ACC112 (cell line): ENCODE data around the gene SHB.
"Not testable (repeated sequence)": the region's sequence is repeated elsewhere in the genome, so short reads cannot be mapped to it uniquely, and the experiment has no call there.

Experiments
- H2AFZ ChIP-seq: fragments of 200-600 bp; sonication (generic); one replicate; pipeline ENCODE4 v1.6.0; 2017; ENCODE audit warnings: antibody characterized with exemption, low read length; ENCODE audit not compliant: unreplicated experiment
- H3K27ac ChIP-seq: fragments of 200-600 bp; sonication (generic); 2 replicates; pipeline ENCODE4 v1.5.1; 2014; ENCODE audit warnings: low read depth, mild to moderate bottlenecking, antibody characterized with exemption, low read length, moderate library complexity
- H3K27me3 ChIP-seq: fragments of 200-600 bp; sonication (generic); 2 replicates; pipeline ENCODE4 v1.6.1; 2014; ENCODE audit warnings: mild to moderate bottlenecking, antibody characterized with exemption, low read length, moderate library complexity, mixed read lengths; ENCODE audit not compliant: insufficient read depth
- H3K36me3 ChIP-seq: fragments of 200-600 bp; sonication (generic); 2 replicates; pipeline ENCODE4 v1.6.1; 2016; ENCODE audit warnings: mild to moderate bottlenecking, antibody characterized with exemption, low read length, moderate library complexity, mixed read lengths; ENCODE audit not compliant: insufficient read depth
- H3K4me1 ChIP-seq: fragments of 200-600 bp; sonication (generic); one replicate; pipeline ENCODE4 v1.6.1; 2016; ENCODE audit warnings: low read length, mixed read lengths; ENCODE audit not compliant: insufficient read depth, unreplicated experiment, control insufficient read depth
- H3K4me3 ChIP-seq: fragments of 200-600 bp; sonication (generic); 2 replicates; pipeline ENCODE4 v1.5.1; 2014; ENCODE audit warnings: mild to moderate bottlenecking, low read depth, low read length
- H3K79me2 ChIP-seq: fragments of 200-600 bp; sonication (generic); one replicate; pipeline ENCODE4 v1.6.0; 2016; ENCODE audit warnings: low read length; ENCODE audit not compliant: control insufficient read depth, unreplicated experiment, insufficient read depth

Gene SHB

DNA sequence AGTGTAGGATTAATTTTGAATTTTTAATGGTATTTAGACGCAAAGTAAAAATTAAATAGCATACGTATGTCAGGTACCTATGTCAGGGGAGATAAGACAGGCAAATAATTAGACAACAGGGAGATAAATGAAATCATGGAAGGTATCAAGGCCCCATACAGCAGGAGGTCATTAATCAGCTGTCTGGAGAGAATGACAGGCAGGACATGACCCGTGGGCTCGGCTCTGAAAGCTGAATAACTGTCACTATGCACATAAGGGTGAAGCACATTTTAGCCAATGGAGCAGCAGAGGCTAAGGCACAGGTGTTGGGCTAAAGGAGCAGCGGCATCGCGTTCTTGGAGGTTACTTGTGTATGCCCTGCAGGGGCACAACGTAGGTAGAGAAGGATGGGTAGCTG lies 177.0 kb downstream of the SHB start:
- no peak overlapping the region for H3K4me3 ChIP-seq
- H3K27me3 ChIP-seq = no peaks in the 10 kb centered on the region
- peaks cover 23% of the 10 kb centered on the region for H3K36me3 ChIP-seq
- no peak overlapping the region for H3K27ac ChIP-seq
- H2AFZ ChIP-seq = no peak overlapping the region
- peaks cover 12% of the 10 kb centered on the region for H3K79me2 ChIP-seq
- no peaks in the 10 kb centered on the region for H3K4me1 ChIP-seq

GRCh38 chr9:37891042-37891441 lies 178.0 kb downstream of the SHB start:
- not testable (repeated sequence) for H3K27ac ChIP-seq, H2AFZ ChIP-seq, H3K4me1 ChIP-seq, H3K27me3 ChIP-seq, H3K79me2 ChIP-seq, H3K4me3 ChIP-seq
- H3K36me3 ChIP-seq = peaks cover 16% of the 10 kb centered on the region

GRCh38 chr9:37889536-37889935 lies 179.5 kb downstream of the SHB start:
- no peak overlapping the region for H2AFZ ChIP-seq
- no peaks in the 10 kb centered on the region for H3K27me3 ChIP-seq
- peaks cover 7% of the 10 kb centered on the region for H3K79me2 ChIP-seq
- H3K36me3 ChIP-seq = peaks cover 8% of the 10 kb centered on the region
- H3K4me1 ChIP-seq = no peaks in the 10 kb centered on the region
- H3K4me3 ChIP-seq = no peak overlapping the region
- no peak overlapping the region for H3K27ac ChIP-seq

DNA sequence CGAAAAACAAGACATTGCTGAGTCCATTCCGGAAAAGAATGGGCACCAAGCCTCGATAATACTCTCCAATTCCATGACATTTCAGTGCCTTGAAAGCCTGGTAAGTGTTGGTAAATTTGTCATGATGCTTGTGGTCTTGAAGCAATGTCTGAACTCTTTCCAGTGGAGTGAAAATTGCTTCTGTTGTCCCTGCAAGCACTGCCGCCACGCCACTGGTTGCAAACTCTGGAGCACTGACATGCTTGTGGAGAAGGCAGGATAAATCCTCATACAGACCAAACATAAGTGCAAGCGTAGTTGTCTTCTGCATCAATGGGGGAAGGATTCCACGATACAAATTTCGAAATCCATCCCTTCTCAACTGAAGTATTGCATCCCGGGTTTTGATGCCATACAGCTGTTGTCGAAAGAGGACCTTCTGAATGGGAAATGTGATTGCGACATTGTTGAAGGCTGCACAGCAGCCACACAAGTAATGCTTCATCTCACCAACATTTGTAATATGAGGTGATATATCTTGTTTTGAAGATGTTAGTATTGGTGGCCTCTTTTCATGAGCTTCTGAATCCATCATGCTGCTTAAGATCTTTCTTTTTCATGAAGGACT lies 180.9 kb downstream of the SHB start:
- H2AFZ ChIP-seq, H3K27me3 ChIP-seq, H3K4me1 ChIP-seq, H3K79me2 ChIP-seq, H3K36me3 ChIP-seq, H3K4me3 ChIP-seq, H3K27ac ChIP-seq: not testable (repeated sequence)

- no peaks in the 10 kb centered on the region for H3K27me3 ChIP-seq
These were observed 188.0 kb downstream of the SHB start for GRCh38 chr9:37880916-37881479.

DNA sequence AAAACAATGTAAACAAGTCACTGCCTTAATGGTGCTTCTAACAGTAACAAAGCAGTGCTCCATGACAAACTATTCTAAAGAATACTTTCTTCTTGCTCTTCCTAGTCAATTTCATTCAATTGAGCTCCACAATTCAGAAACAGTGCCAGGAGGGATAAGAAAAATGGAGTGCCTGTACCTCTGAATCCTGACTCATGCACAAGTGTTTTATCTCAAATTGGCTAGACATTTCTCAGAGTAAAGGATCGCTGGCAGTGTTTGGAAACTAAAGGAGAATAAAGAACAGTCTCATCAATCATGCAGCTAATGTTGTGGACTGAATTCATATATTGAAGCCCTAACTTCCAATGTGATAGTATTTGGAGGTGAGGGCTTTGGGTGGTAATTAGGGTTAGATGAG lies 192.7 kb downstream of the SHB start:
- peaks cover 11% of the 10 kb centered on the region; the same call in 1 of the 2 replicates for H3K36me3 ChIP-seq
- no peak overlapping the region for H3K27ac ChIP-seq
- H3K4me3 ChIP-seq = no peak overlapping the region
- H3K79me2 ChIP-seq = no peaks in the 10 kb centered on the region
- no peaks in the 10 kb centered on the region for H3K4me1 ChIP-seq
- H2AFZ ChIP-seq = no peak overlapping the region
- H3K27me3 ChIP-seq = no peaks in the 10 kb centered on the region

More at GRCh38 chr9:37880916-37881479, 188.0 kb downstream of the SHB start:
- H3K4me1 ChIP-seq = no peaks in the 10 kb centered on the region
- H3K79me2 ChIP-seq = peaks cover 2% of the 10 kb centered on the region
- no peak overlapping the region for H3K4me3 ChIP-seq
- H3K27ac ChIP-seq = no peak overlapping the region
- H3K36me3 ChIP-seq = peaks cover 11% of the 10 kb centered on the region; the same call in 1 of the 2 replicates
- no peak overlapping the region for H2AFZ ChIP-seq

GRCh38 chr9:37873955-37874354 lies 195.1 kb downstream of the SHB start:
- H2AFZ ChIP-seq = no peak overlapping the region
- no peaks in the 10 kb centered on the region for H3K79me2 ChIP-seq
- H3K4me1 ChIP-seq = no peaks in the 10 kb centered on the region
- H3K27me3 ChIP-seq = no peaks in the 10 kb centered on the region
- H3K27ac ChIP-seq = no peak overlapping the region
- H3K36me3 ChIP-seq = peaks cover 8% of the 10 kb centered on the region; the same call in 1 of the 2 replicates
- no peak overlapping the region for H3K4me3 ChIP-seq

DNA sequence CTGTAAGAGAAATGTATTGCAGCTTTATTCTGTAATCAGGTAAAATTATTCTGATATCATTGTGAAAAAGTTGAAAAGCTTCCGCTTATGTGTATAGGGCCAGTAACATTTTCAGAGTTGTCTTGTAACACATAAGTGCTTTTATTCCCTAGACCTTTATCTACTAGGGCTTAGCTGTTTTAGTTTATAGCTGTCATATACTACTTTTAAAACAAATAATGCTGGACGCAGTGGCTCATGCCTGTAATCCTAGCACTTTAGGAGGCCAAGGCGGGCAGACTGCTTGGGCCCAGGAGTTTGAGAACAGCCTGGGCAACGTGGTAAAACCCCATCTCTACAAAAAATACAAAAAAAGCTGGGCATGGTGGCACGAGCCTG lies 198.2 kb downstream of the SHB start:
- no peak overlapping the region for H3K4me3 ChIP-seq
- H3K27me3 ChIP-seq = no peaks in the 10 kb centered on the region
- H3K36me3 ChIP-seq = peaks cover 13% of the 10 kb centered on the region
- no peak overlapping the region for H3K27ac ChIP-seq
- no peaks in the 10 kb centered on the region for H3K4me1 ChIP-seq
- no peaks in the 10 kb centered on the region for H3K79me2 ChIP-seq
- H2AFZ ChIP-seq = no peak overlapping the region

- H3K79me2 ChIP-seq = no peaks in the 10 kb centered on the region
- no peaks in the 10 kb centered on the region for H3K27me3 ChIP-seq
- H3K4me3 ChIP-seq = no peak overlapping the region
- H3K27ac ChIP-seq = no peak overlapping the region
- no peaks in the 10 kb centered on the region for H3K4me1 ChIP-seq
- H3K36me3 ChIP-seq = peaks cover 18% of the 10 kb centered on the region
- no peak overlapping the region for H2AFZ ChIP-seq
These were observed 198.8 kb downstream of the SHB start for GRCh38 chr9:37870081-37870798.
